ENCODE measurements around the gene ACIN1.

The ACIN1 gene

GRCh38 chr14:23102801-23103200 is 7.9 kb upstream of the ACIN1 start:
- TF ChIP-seq CTCF (IDR thresholded peaks at IDR 0.05) (no peak), ZFX (IDR thresholded peaks at IDR 0.05; ENCODE audit: borderline replicate concordance) (no peak)
- no peak overlapping the region for H3K27ac ChIP-seq

GRCh38 chr14:23101986-23102625 is 7.2 kb upstream of the ACIN1 start:
- TF ChIP-seq ZFX (IDR thresholded peaks at IDR 0.05; ENCODE audit: borderline replicate concordance), result no peak
- no peak for TF ChIP-seq CTCF (IDR thresholded peaks at IDR 0.05)
- H3K27ac ChIP-seq, result no peak overlapping the region

GRCh38 chr14:23101213-23101970 is 6.5 kb upstream of the ACIN1 start:
- TF ChIP-seq ZFX (IDR thresholded peaks at IDR 0.05; ENCODE audit: borderline replicate concordance), result no peak
- TF ChIP-seq CTCF (IDR thresholded peaks at IDR 0.05), result no peak
- H3K27ac ChIP-seq, result no peak overlapping the region

- H3K27ac ChIP-seq, result no peak overlapping the region
- TF ChIP-seq CTCF (IDR thresholded peaks at IDR 0.05), result no peak
- TF ChIP-seq ZFX (IDR thresholded peaks at IDR 0.05; ENCODE audit: borderline replicate concordance), result no peak
These were observed 4.4 kb upstream of the ACIN1 start for GRCh38 chr14:23099212-23099861.

- no peak overlapping the region for H3K27ac ChIP-seq
- TF ChIP-seq CTCF (IDR thresholded peaks at IDR 0.05) (no peak), ZFX (IDR thresholded peaks at IDR 0.05; ENCODE audit: borderline replicate concordance) (no peak)
These were observed 2.9 kb upstream of the ACIN1 start for GRCh38 chr14:23097786-23098185.

- peak within 1 kb of the TSS; percentile 92 for H3K27ac ChIP-seq
- no peak for TF ChIP-seq ZFX (IDR thresholded peaks at IDR 0.05; ENCODE audit: borderline replicate concordance)
- TF ChIP-seq CTCF (IDR thresholded peaks at IDR 0.05), result no peak
These were observed 516 bp upstream of the ACIN1 start, which contains the start of gene C14orf119 for GRCh38 chr14:23095196-23096108. Gene C14orf119 (plus strand): TSS chr14:23095505. CDS start chr14:23097659, 2,154 bp downstream.

All from 22Rv1 (cell line).